Stimulated activated CD8-positive, alpha-beta memory T cell treated with anti-CD3 and anti-CD28 coated beads, Interleukin-12 subunit alpha, Interleukin-12 subunit beta, amount 100 ng/mL, for 1 hour (primary cell): Measurements from ENCODE around the gene PSMD14.

Experiments used
- DNase-seq: peaks from one replicate; pipeline ENCODE4 v3.0.0-alpha.2; 2020; ENCODE audit warnings: low read depth

Gene PSMD14

DNA sequence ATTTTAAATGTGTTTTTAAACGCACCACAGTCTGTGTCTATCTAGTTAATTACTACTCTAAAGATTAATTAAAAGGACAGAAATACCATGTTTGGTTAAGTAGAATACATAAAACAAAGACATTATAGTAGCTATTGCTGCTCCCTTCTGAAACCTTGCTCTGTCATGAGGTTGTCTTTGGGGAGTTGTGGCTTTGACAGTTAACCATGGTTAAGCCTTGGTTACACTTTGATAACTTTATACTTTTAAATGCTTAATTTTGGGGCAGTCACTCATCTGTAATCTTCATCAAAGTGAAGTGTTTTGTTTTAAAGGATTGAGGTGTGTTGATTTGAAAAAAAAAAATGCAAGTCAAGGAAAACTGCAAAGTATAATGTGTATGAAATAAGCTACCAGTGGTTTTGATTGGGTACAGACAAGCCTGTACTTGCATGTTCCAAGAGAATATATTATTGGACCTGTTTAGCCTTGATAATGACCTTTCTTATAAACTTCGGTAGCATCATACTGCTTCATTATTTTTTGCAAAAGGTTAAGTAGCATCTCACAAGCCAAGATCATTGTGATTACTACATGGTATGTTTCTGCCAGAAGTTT is 78.1 kb downstream of the PSMD14 start:
- DNase-seq: no peak

DNA sequence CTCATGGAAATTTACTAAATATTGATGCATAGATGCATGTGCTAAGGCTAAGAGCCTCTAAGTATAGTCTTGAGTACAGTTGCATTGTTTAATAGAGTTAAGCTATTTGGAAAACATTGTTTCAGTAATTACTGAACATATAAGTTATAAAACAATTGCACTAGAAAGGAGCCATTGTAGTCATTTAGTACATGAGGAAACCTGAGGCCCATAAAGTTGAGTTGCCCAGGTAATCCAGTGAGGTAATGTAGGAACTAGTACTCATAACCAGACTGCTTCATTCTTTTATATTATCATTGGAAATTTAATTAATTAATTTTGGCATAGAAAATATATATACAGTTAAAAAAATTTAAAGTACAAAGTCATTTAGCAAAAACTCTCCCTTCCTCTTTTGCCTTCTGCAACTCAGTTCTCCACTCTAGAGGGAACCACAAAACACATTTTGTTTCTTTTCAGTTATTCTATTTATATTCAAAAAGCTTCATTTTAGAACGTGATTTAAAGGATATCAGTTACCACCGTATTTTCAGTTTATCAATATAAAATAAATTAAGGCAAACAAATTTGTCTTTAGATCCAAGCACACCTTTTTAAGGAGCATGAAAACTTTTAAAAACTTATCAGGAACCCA is 80.0 kb downstream of the PSMD14 start:
- no peak for DNase-seq

DNA sequence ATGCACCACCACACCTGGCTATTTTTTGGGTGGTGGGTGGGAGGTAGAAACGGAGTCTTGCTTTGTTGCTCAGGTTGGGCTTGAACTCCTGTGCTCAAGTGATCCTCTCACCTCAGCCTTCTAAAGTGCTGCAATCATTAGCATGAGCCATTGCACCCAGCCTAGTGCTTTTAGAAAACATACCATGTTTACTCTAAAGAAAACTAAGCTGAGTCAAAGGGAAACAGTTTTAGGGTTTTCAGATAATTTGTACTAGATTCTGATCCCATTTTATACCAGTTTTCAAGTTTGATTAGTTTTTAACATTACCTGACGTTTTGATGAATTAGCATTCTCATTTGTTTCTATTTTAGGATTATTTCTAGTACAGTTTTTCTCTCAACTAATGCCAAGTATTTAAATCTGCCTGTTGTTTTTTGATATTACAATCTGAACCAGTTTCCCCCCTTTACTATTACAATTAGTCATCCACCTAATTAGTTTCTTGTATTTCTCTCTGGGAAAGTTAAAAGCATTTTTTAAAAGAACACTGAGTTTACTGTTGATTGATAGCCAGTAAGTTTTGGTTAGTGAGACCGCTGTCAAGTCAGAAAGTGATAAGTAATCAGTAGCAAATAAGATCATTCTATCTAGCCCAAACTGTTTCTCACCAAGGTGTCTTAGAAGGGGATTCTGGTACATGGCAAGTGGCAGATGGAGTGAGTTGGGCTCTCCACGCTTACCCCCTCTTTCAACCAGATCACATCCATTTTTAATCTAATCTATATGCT is 83.7 kb downstream of the PSMD14 start:
- DNase-seq: no peak

DNA sequence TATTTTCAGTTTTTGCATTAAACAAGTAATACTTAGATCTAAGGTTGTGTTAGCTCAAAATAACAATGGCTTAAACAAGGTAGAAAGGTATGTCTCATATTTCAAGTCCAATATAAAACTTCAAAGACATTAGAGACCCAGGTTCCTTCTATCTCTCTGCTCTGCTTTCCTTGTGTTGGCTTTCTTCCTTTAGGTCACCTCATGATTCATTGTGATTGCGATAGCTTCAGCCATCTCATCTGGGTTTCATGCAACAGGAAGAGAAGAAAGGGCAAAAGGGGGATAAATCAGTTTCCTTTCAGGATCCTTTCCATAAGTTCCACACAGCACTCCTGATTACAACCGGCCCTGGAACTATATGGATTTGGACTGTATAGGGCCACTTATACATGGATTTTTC is 91.9 kb downstream of the PSMD14 start:
- no peak for DNase-seq

DNA sequence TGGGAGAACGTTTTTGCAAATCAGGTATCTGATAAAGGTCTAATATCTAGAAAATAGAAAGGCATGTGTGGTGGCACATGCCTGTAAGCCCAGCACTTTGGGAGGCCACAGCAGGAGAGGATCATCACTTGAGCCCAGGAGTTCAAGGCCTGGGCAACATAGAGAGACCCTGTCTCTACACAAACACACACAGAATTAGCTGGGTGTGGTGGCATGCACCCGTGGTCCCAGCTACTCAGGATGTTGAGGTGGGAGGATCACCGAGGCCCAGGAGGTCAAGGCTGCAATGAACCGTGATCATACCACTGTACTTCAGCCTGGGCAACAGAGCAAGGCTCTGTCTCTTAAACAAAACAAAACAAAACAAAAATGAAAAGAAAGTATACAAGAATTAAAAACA is 94.1 kb downstream of the PSMD14 start:
- no peak for DNase-seq

DNA sequence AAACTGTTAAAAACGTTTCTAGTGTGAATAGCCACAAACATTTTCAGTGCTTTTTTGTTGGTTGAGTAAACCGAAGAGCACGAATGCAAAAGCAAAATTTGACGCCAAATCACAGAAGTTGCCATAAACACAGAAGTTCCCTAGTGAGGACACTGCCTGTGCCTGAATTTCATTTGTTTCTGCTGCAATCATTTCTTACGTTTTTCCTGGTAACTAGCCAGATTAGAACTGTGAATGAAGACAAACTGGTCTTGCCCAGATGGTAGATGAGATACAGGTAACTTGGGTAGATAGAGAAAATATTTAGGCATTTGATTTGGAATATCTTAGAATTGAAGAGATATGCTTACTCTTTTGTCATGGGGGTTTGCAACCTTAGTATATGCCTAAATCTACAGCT is 98.1 kb downstream of the PSMD14 start:
- DNase-seq: no peak

DNA sequence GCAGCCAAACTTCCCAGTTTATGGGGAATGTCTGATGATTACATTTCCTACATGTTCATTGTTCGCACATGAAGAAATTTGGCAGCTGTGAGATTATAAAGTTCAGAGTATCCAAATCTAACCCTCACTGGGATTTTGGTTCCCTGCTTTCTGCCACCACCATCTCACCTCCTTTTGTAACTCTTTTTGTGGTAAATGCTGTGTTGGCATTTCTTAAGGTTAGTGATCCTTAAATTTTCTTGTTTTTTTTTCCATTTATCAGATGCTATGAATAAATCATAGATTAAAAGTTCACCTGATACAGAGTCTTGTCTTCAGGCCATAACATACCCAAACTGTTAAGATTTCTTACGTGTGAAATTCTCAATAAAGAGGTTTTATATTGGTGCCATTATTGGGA is 99.4 kb downstream of the PSMD14 start:
- DNase-seq: no peak

DNA sequence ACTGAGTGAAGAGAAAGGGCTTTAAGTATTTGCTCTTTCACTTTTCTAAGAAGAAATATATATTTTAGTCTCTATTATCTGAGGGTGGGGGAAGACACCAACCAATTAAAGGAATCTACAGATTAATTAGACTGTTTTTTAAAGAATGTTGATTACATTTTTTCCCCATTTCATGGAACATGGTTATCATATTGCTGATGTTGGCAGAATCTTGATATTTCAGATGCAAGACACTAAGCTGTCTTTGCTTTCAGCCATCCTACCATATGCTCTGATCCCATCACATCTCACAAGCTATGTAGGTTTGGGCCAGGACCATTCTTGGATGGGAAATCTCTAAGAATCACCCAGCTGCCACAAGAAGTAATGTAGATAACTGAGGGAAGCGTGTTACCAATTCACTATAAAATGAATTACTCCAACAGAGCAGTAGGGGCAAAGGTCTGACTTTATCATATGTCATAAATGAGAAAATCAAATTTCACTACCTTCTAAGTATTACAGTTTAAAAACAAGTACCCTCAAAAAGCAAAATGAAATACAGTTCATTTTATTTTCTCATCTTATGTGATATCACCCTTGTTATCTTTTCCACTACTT is 101.2 kb downstream of the PSMD14 start:
- no peak for DNase-seq

DNA sequence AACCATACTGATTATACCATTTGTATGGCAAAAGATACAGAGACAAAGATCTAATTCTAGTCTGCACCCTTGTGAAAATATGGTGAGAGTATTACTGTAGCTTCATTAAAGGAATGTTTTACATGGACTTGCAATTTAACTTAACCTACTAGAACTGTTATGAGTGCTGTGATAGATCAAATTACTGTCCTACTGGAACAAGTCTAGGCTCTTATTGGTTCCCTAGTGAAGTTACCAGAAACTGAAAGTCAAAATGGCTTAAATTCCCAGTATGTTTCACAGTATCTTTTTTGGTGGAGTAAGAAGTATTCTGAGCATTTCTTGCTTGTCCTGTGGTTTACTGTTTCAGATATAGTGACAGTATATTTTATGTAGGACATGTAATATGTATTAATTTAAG is 104.1 kb downstream of the PSMD14 start:
- no peak for DNase-seq

DNA sequence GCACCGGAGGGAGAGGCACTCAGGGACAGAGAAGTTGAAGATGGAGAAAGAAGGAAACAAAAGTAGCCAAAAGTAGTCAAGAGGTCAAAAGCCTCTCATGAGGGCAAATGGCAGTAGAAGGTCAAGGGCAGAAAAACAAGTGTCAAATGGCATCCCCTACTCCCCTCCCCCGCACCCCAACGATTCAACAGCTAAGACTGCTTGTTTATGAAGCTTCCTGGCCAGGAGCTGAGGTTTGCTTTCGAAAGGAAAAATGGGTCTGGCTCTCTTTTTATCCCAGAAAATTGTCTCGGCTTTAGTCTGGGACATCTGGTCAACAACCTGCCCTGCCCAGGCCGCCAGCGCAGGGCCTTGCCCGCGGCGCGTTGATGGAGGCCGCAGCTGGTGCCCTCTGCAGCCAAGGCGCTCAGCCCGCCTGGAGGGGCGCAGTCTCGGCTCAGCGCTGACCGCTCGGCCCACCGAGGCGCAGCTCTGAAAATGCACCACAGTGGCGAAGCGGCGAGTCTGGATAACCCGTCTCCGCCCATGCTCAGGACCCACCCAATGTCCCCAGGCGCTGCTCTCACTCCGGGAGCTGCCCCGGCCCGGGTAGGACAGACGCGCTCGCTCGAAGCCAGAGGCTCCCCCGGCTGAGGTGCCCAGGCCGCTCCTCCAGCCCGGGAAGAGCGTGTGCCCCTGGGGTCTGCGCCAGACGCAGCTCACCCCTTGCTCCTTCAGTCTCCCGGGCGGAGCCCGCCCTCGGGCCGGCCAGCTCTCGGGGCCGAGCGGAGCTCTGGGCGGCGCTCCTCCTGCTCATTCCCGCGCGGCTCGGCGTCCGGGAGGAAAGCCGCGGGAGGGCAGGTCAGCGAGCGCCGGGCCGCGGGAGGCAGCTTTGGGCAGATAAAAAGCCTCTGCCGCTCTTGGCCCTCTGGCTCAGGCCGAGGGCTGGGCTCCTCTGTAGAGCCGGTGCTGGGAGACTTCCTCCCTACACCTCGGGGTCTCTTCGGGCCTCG is 106.1 kb downstream of the PSMD14 start:
- DNase-seq: no peak

DNA sequence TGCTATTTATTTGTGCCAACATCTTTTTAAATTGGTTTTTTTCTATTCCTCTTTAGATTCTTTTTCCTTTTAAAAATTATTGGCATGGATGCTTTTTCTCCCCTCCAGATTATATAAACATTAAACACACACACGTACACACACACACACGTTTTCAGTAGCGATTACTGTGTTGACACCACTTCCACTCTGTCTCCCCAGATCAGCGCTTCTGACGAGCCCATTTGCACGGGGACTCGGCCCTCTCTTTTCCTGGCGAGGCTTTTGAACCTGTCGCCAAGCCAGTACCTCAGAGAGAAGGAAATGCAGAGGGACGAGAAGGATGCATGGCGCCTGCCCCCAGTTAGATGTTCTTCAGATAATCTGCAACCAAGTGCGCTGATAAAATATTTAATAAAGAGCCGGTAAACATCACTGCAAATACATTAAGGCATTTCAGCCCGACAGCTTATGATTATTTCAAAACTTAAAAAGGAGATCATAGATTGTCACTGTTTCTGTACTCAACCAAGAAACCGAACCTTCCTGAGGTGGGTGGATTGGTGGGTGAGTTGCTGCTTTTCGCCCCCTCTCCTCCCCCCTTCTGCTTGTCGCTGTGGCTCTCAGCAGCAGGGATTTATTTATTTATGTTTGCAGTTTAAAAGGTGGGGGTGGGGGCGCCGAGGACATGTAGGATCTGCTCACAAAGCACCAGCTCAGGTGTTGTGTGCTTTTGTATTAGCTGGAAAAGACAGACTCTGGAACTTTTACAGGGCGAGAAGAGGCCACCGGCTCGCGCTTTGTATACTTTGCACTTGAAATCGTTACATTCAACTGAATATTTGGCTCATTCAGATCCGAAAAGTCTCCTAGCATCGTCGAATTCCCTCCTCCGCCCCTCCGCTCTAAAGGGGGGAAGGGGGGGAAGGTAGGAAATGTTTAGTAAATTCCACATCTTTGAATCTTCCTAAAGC is 107.1 kb downstream of the PSMD14 start:
- DNase-seq: no peak

DNA sequence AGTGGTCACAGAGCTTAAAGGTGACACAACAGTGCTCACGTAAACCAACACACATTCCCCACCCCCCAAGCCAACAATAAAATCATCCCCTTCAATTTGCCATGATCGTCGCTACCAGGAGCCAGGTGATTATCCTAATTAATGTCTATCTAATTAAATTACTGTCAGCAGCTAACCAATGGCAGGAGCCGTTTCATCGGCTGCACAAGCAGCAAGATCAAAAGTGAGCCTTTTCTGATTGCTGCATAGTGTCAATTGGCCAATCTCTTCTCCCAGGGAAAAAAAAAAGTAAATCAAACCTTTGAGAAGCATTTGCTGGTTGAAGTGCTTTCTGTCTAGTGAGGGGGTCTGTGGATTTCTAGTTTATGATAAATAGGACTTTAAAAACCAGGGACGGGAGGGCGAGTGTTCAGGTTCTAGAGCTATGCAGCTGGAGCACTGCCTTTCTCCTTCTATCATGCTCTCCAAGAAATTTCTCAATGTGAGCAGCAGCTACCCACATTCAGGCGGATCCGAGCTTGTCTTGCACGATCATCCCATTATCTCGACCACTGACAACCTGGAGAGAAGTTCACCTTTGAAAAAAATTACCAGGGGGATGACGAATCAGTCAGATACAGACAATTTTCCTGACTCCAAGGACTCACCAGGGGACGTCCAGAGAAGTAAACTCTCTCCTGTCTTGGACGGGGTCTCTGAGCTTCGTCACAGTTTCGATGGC is 107.9 kb downstream of the PSMD14 start, which contains the start of gene TBR1:
Gene TBR1 (plus strand): TSS at position 311 of the 721 bp plus-strand sequence. CDS start 114 bp downstream, at position 425.
- no peak for DNase-seq

DNA sequence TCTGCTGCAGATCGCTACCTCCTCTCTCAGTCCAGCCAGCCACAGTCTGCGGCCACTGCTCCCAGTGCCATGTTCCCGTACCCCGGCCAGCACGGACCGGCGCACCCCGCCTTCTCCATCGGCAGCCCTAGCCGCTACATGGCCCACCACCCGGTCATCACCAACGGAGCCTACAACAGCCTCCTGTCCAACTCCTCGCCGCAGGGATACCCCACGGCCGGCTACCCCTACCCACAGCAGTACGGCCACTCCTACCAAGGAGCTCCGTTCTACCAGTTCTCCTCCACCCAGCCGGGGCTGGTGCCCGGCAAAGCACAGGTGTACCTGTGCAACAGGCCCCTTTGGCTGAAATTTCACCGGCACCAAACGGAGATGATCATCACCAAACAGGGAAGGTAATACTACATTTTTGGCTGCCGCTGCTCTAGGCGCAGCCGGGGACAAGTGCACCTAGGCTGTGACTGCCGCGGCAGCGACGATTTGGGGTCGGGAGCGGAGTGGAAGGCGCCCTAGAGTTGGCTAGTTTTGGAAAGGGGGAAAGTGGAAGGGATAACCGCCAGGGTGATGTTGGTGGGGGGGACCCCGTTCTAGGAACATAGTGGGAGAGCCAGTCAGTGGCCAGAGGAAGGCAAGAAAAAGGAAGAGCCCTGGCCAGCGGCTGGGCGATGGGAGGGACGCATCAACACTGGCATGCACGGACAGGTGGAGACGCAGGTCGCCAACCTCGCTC is 108.6 kb downstream of the PSMD14 start:
- DNase-seq: no peak

DNA sequence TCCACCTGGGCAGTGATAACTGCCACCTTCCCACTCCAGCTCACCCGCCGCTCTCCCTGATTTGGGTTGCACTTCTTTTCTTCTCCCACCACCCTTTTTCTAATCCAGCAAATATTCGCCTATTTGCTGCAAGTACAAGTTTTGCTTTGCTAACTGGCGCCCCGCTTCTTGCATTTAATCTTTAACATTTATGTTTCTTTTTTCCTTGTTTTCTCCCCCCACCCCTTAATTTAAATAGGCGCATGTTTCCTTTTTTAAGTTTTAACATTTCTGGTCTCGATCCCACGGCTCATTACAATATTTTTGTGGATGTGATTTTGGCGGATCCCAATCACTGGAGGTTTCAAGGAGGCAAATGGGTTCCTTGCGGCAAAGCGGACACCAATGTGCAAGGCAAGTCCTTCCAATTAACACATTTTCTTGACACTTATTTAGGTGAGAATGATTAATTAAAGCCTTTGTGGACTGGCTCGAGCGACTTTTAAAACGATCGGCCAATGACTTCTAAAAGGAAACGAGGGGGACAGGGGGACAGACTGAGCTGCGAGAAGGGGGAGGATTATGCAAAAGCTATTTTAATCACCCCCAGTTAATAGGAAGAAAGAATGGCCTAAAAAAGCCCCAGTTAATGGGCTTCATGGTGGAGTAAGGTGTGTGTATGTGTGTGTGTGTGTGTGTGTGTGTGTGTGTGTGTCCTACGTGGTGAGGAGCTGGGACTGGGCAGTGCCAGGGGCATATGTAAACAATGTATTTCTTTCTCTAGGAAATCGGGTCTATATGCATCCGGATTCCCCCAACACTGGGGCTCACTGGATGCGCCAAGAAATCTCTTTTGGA is 109.4 kb downstream of the PSMD14 start:
- no peak for DNase-seq

DNA sequence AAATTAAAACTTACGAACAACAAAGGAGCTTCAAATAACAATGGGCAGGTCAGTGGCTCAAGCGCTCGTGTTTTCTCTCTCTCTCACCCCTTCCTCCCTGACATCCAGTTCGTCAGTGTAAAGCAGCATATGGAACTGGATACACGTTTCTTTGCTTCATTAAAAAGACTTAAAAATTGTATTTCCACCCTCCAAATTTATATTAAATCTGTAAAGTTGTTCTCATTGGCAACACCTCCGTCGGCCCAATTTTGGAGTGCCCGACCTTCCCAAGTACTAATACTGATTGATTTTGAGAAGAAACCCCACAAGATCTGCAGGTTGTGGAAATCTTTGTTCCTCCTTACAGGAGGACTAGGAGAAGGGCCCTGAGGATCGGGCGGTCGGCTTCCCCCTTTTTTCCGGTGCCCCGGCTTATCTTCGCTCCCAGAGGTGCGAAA is 110.1 kb downstream of the PSMD14 start:
- no peak for DNase-seq

DNA sequence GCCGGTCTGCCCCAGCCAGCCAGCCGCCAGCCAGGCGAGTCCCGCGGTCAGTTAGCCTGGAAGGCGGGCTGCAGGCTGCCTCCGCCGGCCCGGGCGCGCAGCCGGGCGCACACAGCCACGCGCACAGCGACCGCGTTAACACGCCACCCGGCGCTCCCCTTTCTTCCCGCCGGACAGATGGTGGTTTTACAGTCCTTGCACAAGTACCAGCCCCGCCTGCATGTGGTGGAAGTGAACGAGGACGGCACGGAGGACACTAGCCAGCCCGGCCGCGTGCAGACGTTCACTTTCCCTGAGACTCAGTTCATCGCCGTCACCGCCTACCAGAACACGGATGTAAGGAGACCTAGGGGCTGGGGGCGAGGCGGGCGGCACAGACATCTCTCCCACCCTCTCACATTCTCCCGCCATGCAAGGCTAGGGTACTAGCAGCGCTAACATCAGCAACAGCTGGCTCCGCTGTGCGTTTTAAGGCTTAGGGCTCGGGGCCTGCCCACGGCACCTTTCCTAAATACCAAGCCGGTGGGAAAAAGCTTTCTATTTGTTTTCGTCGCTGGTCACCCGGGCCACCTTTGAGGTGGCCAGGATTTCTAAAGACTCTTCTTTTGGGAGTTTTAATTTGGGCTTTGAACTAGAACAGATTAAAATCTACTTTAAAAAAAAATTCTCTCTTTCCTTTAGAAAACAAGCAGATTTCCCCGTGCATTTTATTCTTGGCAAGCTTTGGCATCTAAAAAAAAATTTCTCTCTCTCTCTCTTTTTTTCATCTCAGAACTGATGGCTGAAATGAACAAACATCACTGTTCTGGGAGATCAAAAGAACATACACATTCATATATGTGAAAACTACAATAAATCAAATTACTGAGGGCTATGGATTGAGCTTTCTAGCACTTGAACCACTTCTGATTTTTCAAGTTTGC is 110.8 kb downstream of the PSMD14 start:
- no peak for DNase-seq

DNA sequence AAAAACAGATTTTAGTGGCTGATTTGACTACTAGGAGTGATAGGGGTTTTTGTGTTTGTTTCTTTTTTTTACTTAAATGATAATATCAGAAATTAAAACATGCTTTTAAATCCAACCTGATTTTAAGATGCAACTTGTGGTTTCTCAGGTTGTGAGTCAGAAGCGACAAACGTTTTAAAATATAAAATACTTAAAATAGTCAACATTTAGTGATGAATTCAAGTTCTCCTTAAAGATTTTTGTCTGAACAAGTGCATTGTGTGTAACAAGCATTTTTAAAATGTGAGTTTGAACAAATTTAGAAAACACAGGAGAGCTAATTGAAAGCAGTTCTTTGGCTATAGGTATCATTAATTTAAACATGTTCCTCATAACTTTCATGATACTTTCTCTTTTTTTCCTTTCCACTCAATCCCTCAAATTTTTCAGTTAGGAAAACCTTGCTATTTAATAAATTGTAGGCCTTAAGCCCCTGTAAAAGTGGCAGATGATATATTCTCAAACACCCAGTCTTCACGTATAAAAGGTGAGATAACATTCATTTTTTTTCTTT is 111.5 kb downstream of the PSMD14 start:
- DNase-seq: no peak
